Articular chondrocyte of knee joint (primary cell): Measurements from ENCODE around the gene CDC42EP5. TPM values are rescaled to one million over a fixed set of nuclear protein-coding genes. Genes with fewer than 3 reads are reported as not detected.

ENCODE experiments used
- small RNA-seq: library from RNA; depleted of rRNA; stranded (forward); fragments of <200 nt; gene quantifications from one replicate; pipeline ENCODE3, GENCODE V24; 2012
- total RNA-seq: library from RNA; depleted of rRNA; stranded (reverse); fragments of >200 nt; gene quantifications from 2 replicates; pipeline ENCODE4 v1.2.3, GENCODE V29; 2012

Gene CDC42EP5
- total RNA-seq = 26.3 and 29.1 TPM in 2 replicates

GRCh38 chr19:54473071-54473891 lies at the start of gene CDC42EP5:
Gene CDC42EP5 (minus strand): TSS chr19:54473296. CDS start chr19:54465547, 7,749 bp downstream.

DNA sequence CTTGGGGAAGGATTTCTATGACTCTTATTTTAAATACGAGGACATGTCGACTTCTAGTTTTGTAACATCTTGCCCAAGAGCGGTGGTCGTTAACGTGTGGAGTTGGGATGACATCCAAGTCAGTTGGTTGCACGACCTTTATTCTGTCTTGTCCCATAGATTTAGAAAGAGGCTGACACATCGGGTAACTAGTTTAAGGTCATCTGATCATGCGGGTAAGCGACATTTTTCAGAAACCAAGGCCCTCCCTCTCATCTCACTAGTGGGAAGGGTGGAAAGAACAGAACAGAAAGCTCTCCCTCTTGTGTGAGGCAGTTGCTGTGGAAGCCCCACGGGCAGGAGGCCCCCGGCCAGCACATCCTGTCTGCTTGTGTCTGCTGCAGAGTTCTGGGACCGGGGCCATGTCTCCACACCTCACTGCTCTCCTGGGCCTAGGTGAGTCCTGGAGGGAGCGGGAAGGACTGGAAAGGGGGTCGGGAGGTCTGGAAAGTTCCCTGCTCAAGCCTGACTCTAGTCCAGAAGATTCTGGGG lies 29.5 kb upstream of the CDC42EP5 start, which contains the start of gene LAIR2:
TSS of gene LAIR2 (plus strand) at position 314 of the 531 bp plus-strand sequence. CDS start at position 402, 88 bp downstream.

GRCh38 chr19:54463531-54464043 lies 9.5 kb downstream of the CDC42EP5 start, which contains the start of gene LENG9:
Gene LENG9 (minus strand): TSS chr19:54463778. CDS start chr19:54463526, 252 bp downstream.

DNA sequence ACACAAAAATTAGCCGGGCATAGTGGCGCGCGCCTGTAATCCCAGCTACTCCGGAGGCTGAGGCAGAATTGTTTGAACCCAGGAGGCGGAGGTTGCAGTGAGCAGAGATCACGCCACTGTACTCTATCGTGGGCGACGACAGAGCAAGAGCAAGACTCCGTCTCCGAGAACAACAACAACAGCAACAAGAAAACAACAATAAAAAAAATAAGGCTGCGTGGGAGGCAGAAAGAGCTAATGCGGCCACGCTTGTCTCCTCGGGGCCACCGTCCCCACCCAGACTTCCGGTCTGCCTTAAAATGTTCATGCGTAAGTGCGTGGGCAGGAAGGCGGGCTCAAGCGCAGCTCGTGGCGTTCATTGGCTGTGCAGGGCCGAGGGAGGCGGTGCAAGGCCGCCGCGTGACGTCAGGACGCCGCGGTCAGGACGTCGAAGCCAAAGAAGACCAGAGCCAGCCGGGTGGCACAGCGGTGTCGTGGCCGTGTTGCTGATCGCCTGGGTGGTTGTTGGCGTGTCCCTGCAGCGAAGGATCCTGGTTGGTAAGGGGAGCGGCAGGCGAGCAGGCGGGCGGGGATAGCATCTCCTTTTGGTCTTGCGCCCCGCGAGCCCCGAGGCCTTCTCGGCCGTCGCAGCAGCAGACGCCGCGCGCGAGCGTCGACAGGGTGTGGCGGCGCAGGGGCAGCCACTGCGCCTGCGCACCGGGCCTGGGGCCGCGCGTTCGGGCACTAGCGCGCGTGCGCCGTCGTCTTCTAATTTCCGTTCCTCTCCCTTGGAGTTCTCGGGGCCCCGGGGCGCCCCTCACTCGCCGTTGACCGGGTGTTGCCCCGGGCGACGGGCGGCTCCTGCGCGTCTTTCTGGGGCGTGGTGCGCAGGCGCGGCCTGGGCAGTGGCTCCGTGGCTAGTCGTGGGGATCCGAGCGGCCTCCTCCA lies 24.1 kb downstream of the CDC42EP5 start, which contains the start of gene LENG8:
TSS of gene LENG8 (plus strand) at position 426 of the 927 bp plus-strand sequence. CDS start 2,146 bp downstream, outside the sequence.

DNA sequence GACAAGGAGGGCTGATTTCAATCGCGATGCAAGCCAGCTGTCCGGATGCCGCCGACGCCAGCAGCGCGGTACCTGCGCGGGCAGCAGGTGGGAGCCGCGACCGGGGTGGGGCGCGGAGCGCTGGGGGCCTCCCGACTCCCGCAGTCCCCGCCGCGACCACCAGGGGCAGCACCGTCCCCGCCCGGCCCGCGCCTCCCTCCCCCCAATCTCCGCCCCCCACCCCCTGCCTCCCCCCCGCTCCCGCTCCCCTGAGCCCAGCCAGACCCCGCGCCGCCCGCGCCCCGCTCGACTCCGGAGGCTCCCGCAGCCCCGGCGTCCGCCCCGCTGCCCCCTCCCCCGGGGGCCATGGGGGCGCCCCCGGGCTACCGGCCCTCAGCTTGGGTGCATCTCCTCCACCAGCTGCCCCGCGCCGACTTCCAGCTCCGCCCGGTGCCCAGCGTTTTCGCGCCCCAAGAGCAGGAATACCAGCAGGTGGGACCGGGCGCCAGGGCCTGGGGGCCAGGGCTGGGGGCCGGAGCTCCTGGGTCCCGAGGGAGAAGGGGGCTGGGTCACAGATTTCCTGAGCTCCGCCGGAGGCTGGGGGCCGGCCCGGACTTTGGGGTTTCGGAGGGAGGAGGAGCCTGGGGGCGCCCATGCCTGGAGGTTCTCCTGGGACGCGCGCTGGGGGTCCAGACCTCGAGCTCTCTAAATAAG lies 57.7 kb downstream of the CDC42EP5 start, which contains the start of gene TTYH1:
TSS of gene TTYH1 (plus strand) at position 257 of the 693 bp plus-strand sequence. CDS start at position 346, 89 bp downstream.

Small RNA genes within 50 kb of the gene (small RNA-seq; reads per million reads assigned to genes)
- not detected for gene AC245884.3

Other genes starting within 250 kb of the CDC42EP5 start
- gene LILRA6, start 230.5 kb downstream of the CDC42EP5 start, total RNA-seq = not detected in 2 replicates
- gene LILRB5, start 216.0 kb downstream of the CDC42EP5 start, total RNA-seq = not detected in 2 replicates
- not detected in 2 replicates for gene LILRB2, start 192.2 kb downstream of the CDC42EP5 start, total RNA-seq
- gene LILRA5, start 160.1 kb downstream of the CDC42EP5 start, total RNA-seq = 0.22 TPM in 1 of 2 replicates, not detected in the other
- gene LILRA4, start 134.1 kb downstream of the CDC42EP5 start, total RNA-seq = not detected in 2 replicates
- gene LAIR1, start 108.4 kb downstream of the CDC42EP5 start, total RNA-seq = not detected in 2 replicates
- not detected in 2 replicates for gene TTYH1, start 57.8 kb downstream of the CDC42EP5 start, total RNA-seq
- 43.3 and 47.9 TPM in 2 replicates for gene LENG8, start 24.1 kb downstream of the CDC42EP5 start, total RNA-seq
- gene LENG9, start 9.5 kb downstream of the CDC42EP5 start, total RNA-seq = 7.5 and 8.5 TPM in 2 replicates
- not detected in 2 replicates for gene LAIR2, start 29.5 kb upstream of the CDC42EP5 start, total RNA-seq
- gene LILRA2, start 100.5 kb upstream of the CDC42EP5 start, total RNA-seq = not detected in 2 replicates
- gene LILRA1, start 120.3 kb upstream of the CDC42EP5 start, total RNA-seq = not detected in 2 replicates
- not detected in 2 replicates for gene LILRB1, start 157.2 kb upstream of the CDC42EP5 start, total RNA-seq
- gene LILRB4, start 189.7 kb upstream of the CDC42EP5 start, total RNA-seq = not detected in 2 replicates